ENCODE measurements around the gene ZDHHC8.

ZDHHC8 gene

GRCh38 chr22:20131597-20131858 is at the start of gene ZDHHC8:
ZDHHC8 (plus strand) TSS chr22:20131804; CDS start chr22:20131948, 144 bp downstream.
- Histone ChIP-seq H3K36me3 (ENCODE audit: control insufficient read depth, low read depth, low read length) (peaks cover 16% of the 10 kb centered on the region), H3K4me3 (ENCODE audit: low read length) (peak within 1 kb of the TSS; percentile 65), H3K27me3 (ENCODE audit: control insufficient read depth, insufficient read depth, low read length) (no peaks in the 10 kb centered on the region), H3K4me1 (ENCODE audit: control insufficient read depth, low read depth, low read length) (no peaks in the 10 kb centered on the region), H3K9me3 (ENCODE audit: control insufficient read depth, low read depth, low read length) (no peaks in the 10 kb centered on the region), H3K27ac (ENCODE audit: low read length) (no peak within 1 kb of the TSS), H3K9ac (ENCODE audit: low read length) (no peak within 1 kb of the TSS)

DNA sequence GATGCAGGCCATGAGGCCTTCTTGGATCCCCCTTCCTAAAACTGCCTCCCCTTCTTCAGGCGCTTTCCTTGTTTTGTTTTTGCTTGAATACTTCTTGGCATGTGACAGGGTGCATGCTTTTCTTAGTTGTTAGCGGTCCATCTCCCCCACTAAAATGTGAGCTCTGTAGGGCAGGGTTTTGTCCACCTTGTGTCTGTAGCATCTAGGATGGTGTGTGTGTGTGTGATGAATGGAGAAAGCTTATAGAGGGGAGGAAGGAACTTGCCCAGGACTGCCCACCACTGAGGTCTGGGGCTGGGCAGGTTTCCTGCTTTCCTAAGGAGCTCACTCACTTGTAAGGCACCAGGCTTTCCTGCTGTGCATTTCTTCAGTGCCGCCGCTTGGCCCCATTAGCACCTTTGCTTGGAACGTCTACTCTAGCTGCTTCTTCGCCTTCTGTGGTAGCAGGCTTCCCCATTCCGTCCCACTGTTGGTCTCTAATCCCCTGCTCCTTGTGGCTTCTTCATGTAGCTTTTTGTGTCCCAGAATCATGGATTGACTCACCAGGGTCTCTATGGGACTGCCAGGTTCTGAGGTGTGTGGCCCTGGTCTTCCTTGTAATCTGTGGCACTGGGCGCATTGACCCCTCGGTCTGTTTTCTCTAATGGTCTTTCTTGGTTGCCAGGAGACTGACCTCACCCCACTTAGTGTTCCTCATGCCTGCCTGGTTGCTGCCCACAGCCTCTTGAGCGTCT is 48.3 kb upstream of the ZDHHC8 start:
- H3K4me3 ChIP-seq (ENCODE audit: low read length): no peak overlapping the region
- H3K27me3 ChIP-seq (ENCODE audit: control insufficient read depth, insufficient read depth, low read length): no peaks in the 10 kb centered on the region
- H3K9me3 ChIP-seq (ENCODE audit: control insufficient read depth, low read depth, low read length): no peaks in the 10 kb centered on the region
- peaks cover 33% of the 10 kb centered on the region for H3K36me3 ChIP-seq (ENCODE audit: control insufficient read depth, low read depth, low read length)
- H3K9ac ChIP-seq (ENCODE audit: low read length): no peak overlapping the region
- no peak overlapping the region for H3K27ac ChIP-seq (ENCODE audit: low read length)
- H3K4me1 ChIP-seq (ENCODE audit: control insufficient read depth, low read depth, low read length): peaks cover 6% of the 10 kb centered on the region

- peaks cover 6% of the 10 kb centered on the region for H3K4me1 ChIP-seq (ENCODE audit: control insufficient read depth, low read depth, low read length)
- H3K27me3 ChIP-seq (ENCODE audit: control insufficient read depth, insufficient read depth, low read length): no peaks in the 10 kb centered on the region
- no peak overlapping the region for H3K9ac ChIP-seq (ENCODE audit: low read length)
- no peaks in the 10 kb centered on the region for H3K9me3 ChIP-seq (ENCODE audit: control insufficient read depth, low read depth, low read length)
- H3K36me3 ChIP-seq (ENCODE audit: control insufficient read depth, low read depth, low read length): peaks cover 40% of the 10 kb centered on the region
- no peak overlapping the region for H3K27ac ChIP-seq (ENCODE audit: low read length)
- no peak overlapping the region for H3K4me3 ChIP-seq (ENCODE audit: low read length)
These were observed 47.6 kb upstream of the ZDHHC8 start for GRCh38 chr22:20083891-20084546.

DNA sequence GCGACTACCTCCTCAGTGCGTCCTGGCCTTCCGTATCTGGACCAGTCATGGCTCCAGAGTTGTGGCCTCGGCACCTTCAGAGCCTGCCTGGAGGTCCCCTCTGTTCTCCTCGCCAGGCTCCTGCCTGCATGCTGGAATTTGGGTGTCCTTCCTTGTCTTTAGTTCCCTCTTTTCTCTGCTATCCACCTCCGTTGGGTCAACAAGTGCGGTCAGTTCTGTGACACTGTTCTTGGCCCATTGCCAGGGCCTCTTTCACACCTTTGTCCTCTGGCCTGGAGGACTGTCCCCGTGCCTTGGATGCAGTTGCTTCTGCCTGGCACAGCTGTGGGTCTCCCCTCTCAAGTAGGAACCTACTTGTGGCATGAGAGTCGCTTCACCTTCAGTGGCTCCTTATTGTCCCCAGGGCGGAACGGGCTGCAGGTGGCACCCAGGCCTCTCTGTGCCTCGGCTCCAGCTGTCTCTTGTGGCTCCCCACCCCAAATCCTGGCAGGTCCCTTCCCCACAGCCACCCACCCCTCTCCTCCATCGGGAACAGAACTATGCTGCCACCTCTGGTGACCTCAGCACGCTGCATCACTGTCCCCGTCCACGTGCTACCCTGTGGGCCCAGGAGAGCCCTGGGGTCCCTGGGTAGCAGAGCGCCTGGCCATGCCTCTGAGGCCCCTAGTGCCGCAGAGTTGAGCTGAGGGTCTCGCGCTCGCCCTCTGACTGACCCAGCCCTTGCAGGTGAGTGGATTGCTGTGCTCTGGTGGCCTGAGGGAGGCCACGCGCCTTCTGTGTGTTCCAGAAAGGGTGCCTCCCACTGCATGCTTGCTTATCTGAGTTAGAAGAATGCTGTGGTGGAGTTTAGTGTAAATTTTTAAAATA is 46.8 kb upstream of the ZDHHC8 start:
- peaks cover 47% of the 10 kb centered on the region for H3K36me3 ChIP-seq (ENCODE audit: control insufficient read depth, low read depth, low read length)
- H3K9me3 ChIP-seq (ENCODE audit: control insufficient read depth, low read depth, low read length): no peaks in the 10 kb centered on the region
- H3K27ac ChIP-seq (ENCODE audit: low read length): no peak overlapping the region
- H3K27me3 ChIP-seq (ENCODE audit: control insufficient read depth, insufficient read depth, low read length): no peaks in the 10 kb centered on the region
- H3K9ac ChIP-seq (ENCODE audit: low read length): no peak overlapping the region
- no peak overlapping the region for H3K4me3 ChIP-seq (ENCODE audit: low read length)
- H3K4me1 ChIP-seq (ENCODE audit: control insufficient read depth, low read depth, low read length): peaks cover 6% of the 10 kb centered on the region

DNA sequence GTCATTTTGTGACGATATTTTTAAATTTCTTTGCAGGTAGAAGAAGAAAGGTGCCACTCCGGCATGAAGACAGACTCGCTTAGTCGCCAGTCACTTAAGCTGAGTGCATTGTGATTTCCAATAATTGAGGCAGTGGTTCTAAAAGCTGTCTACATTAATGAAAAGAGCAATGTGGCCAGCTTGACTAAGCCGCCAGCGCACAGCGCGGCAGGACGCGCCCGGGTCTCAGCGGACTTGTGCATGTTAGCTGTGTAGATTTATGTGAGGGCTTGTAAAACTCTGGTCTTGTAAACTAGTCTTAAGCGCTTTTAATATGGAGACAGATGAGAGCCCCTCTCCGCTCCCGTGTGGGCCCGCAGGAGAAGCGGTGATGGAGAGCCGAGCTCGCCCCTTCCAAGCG is 46.0 kb upstream of the ZDHHC8 start:
- Histone ChIP-seq H3K9me3 (ENCODE audit: control insufficient read depth, low read depth, low read length) (no peaks in the 10 kb centered on the region), H3K27ac (ENCODE audit: low read length) (no peak overlapping the region), H3K27me3 (ENCODE audit: control insufficient read depth, insufficient read depth, low read length) (no peaks in the 10 kb centered on the region), H3K9ac (ENCODE audit: low read length) (no peak overlapping the region), H3K4me3 (ENCODE audit: low read length) (no peak overlapping the region), H3K4me1 (ENCODE audit: control insufficient read depth, low read depth, low read length) (peaks cover 6% of the 10 kb centered on the region), H3K36me3 (ENCODE audit: control insufficient read depth, low read depth, low read length) (peaks cover 56% of the 10 kb centered on the region)

DNA sequence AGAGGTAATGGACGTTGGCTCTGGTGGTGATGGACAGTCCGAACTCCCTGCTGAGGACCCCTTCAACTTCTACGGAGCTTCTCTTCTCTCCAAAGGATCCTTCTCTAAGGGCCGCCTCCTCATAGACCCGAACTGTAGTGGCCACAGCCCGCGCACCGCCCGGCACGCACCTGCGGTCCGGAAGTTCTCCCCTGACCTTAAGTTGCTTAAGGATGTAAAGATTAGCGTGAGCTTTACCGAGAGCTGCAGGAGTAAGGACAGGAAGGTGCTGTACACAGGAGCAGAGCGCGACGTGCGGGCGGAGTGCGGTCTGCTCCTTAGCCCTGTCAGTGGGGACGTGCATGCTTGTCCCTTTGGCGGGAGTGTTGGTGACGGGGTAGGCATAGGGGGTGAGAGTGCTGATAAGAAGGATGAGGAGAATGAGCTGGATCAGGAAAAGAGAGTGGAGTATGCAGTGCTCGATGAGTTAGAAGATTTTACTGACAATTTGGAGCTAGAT is 45.5 kb upstream of the ZDHHC8 start:
- Histone ChIP-seq H3K9ac (ENCODE audit: low read length) (no peak overlapping the region), H3K4me1 (ENCODE audit: control insufficient read depth, low read depth, low read length) (peaks cover 6% of the 10 kb centered on the region), H3K9me3 (ENCODE audit: control insufficient read depth, low read depth, low read length) (no peaks in the 10 kb centered on the region), H3K27me3 (ENCODE audit: control insufficient read depth, insufficient read depth, low read length) (no peaks in the 10 kb centered on the region), H3K36me3 (ENCODE audit: control insufficient read depth, low read depth, low read length) (peaks cover 61% of the 10 kb centered on the region), H3K27ac (ENCODE audit: low read length) (no peak overlapping the region), H3K4me3 (ENCODE audit: low read length) (no peak overlapping the region)

- H3K36me3 ChIP-seq (ENCODE audit: control insufficient read depth, low read depth, low read length): peaks cover 64% of the 10 kb centered on the region
- H3K27ac ChIP-seq (ENCODE audit: low read length): no peak overlapping the region
- H3K9me3 ChIP-seq (ENCODE audit: control insufficient read depth, low read depth, low read length): no peaks in the 10 kb centered on the region
- no peak overlapping the region for H3K9ac ChIP-seq (ENCODE audit: low read length)
- H3K4me3 ChIP-seq (ENCODE audit: low read length): no peak overlapping the region
- H3K4me1 ChIP-seq (ENCODE audit: control insufficient read depth, low read depth, low read length): peaks cover under 1% of the 10 kb centered on the region
- no peaks in the 10 kb centered on the region for H3K27me3 ChIP-seq (ENCODE audit: control insufficient read depth, insufficient read depth, low read length)
These were observed 44.8 kb upstream of the ZDHHC8 start for GRCh38 chr22:20086763-20087162.

DNA sequence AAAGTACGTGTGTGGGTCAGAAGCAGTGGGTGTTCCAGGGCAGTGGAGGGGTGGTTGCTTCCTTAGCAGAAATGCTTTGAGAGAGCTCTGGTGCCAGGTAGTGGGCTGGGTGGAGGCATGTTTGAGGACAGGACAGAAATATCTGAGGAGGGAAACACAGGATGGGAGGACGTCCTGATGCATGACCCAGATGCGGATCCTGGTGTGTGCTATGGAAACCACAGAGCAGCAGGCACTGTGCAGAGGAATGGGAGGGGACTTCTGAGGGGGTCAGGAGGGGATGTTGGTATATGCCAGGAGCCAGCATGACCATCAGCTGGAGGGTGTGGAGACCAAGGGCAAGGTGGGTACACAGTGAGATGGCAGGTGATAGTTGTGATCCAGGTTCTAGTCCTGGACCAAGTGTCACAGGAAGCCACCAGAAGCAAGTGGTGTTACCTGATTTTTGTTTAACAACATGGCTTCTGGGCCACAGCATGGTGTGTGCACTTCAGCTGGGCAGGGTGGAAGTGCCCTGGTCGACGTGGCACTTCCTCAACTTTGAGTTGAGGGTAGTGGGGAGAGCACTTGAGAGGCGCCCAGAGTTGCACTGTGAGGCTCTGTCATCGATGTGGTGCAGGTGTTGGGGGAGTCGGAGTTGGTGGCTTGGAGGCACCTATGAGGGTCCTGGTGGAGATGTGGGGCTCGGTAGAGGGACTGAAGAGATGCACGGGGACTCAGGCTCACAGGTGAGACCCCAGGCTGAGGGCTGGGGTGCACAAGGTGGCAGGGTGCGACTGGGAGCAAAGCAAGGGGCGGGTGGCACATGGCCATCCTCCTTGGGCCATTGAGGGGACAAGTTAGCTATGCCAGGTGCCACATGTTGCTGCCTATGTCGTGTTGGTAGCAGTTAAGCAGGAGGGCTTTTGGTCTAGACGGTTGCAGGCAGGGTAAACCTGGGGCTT is 44.0 kb upstream of the ZDHHC8 start:
- Histone ChIP-seq H3K4me1 (ENCODE audit: control insufficient read depth, low read depth, low read length) (no peaks in the 10 kb centered on the region), H3K4me3 (ENCODE audit: low read length) (no peak overlapping the region), H3K27me3 (ENCODE audit: control insufficient read depth, insufficient read depth, low read length) (no peaks in the 10 kb centered on the region), H3K36me3 (ENCODE audit: control insufficient read depth, low read depth, low read length) (peaks cover 73% of the 10 kb centered on the region), H3K9ac (ENCODE audit: low read length) (no peak overlapping the region), H3K9me3 (ENCODE audit: control insufficient read depth, low read depth, low read length) (no peaks in the 10 kb centered on the region), H3K27ac (ENCODE audit: low read length) (no peak overlapping the region)

GRCh38 chr22:20088263-20088648 is 43.3 kb upstream of the ZDHHC8 start:
- H3K36me3 ChIP-seq (ENCODE audit: control insufficient read depth, low read depth, low read length): peaks cover 79% of the 10 kb centered on the region
- no peak overlapping the region for H3K4me3 ChIP-seq (ENCODE audit: low read length)
- no peaks in the 10 kb centered on the region for H3K9me3 ChIP-seq (ENCODE audit: control insufficient read depth, low read depth, low read length)
- H3K27me3 ChIP-seq (ENCODE audit: control insufficient read depth, insufficient read depth, low read length): no peaks in the 10 kb centered on the region
- H3K27ac ChIP-seq (ENCODE audit: low read length): no peak overlapping the region
- H3K4me1 ChIP-seq (ENCODE audit: control insufficient read depth, low read depth, low read length): no peaks in the 10 kb centered on the region
- H3K9ac ChIP-seq (ENCODE audit: low read length): no peak overlapping the region

DNA sequence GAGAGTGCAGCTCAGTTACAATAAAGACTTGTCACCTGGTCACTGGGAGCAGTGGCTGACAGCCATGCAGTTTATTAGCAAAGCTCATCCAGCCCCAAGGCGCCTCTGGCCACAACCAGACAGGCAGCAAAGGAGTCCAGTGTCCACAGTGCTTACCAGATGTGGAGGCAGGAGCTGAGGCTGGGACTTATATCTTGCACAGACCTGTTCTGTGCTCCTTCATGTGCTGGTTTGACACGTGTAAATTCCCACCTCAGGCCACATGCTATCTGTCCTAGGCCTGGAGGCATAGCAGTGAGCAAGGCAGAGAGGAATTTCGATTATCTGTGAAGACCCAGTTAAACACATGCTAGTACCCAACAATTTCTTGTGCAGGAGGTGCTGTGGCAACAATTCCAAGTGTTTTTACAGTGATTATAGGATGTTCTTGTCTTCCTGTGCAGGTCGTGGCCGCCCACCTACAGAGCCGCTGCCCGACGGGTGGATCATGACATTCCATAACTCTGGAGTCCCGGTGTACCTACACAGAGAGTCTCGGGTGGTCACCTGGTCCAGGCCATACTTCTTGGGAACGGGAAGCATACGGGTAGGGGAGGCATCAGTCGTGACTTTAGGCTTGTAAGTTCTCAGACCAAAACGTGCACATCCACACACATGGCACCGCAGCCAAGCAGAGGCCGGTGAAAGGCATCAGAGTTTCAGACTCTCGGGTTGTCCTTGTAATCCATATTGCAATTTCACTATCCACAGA is 42.2 kb upstream of the ZDHHC8 start:
- Histone ChIP-seq H3K9ac (ENCODE audit: low read length) (no peak overlapping the region), H3K27ac (ENCODE audit: low read length) (no peak overlapping the region), H3K36me3 (ENCODE audit: control insufficient read depth, low read depth, low read length) (peaks cover 90% of the 10 kb centered on the region), H3K4me1 (ENCODE audit: control insufficient read depth, low read depth, low read length) (no peaks in the 10 kb centered on the region), H3K4me3 (ENCODE audit: low read length) (no peak overlapping the region), H3K9me3 (ENCODE audit: control insufficient read depth, low read depth, low read length) (no peaks in the 10 kb centered on the region), H3K27me3 (ENCODE audit: control insufficient read depth, insufficient read depth, low read length) (no peaks in the 10 kb centered on the region)

All from iPS-18a (cell line).